Hematopoietic multipotent progenitor cell treated with erythropoietin and hydrocortisone succinate and interleukin-3 and kit ligand, for 17 days (in vitro differentiated cells): ENCODE data around the gene PSMG4.
A peak's percentile ranks its signal among the peaks of the same experiment; 100 is the strongest.

Experiments used
- DNase-seq: peaks from one replicate; pipeline ENCODE4 v3.0.0-alpha.2; 2015; ENCODE audit warnings: low spot score

PSMG4 gene

GRCh38 chr6:3290149-3290930 lies 31.6 kb downstream of the PSMG4 start:
- DNase-seq, result no peak

- no peak for DNase-seq
Measured at GRCh38 chr6:3290931-3291211, 32.1 kb downstream of the PSMG4 start.

- DNase-seq, result no peak
Measured at GRCh38 chr6:3291346-3291745, 32.6 kb downstream of the PSMG4 start.

GRCh38 chr6:3291987-3292386 lies 33.2 kb downstream of the PSMG4 start:
- peak; percentile 54 for DNase-seq

- DNase-seq, result no peak
Measured at GRCh38 chr6:3292431-3293197, 33.9 kb downstream of the PSMG4 start.

GRCh38 chr6:3293271-3294155 lies 34.8 kb downstream of the PSMG4 start:
- no peak for DNase-seq

- DNase-seq, result no peak
Measured at GRCh38 chr6:3294396-3294795, 35.6 kb downstream of the PSMG4 start.

- no peak for DNase-seq
Measured at GRCh38 chr6:3294921-3295871, 36.4 kb downstream of the PSMG4 start.

GRCh38 chr6:3296078-3296477 lies 37.3 kb downstream of the PSMG4 start:
- DNase-seq, result no peak

- no peak for DNase-seq
Measured at GRCh38 chr6:3296537-3296936, 37.8 kb downstream of the PSMG4 start.

GRCh38 chr6:3297006-3297405 lies 38.3 kb downstream of the PSMG4 start:
- DNase-seq, result no peak

GRCh38 chr6:3297909-3298308 lies 39.2 kb downstream of the PSMG4 start:
- no peak for DNase-seq

GRCh38 chr6:3299221-3299620 lies 40.5 kb downstream of the PSMG4 start:
- DNase-seq, result no peak

- no peak for DNase-seq
Measured at GRCh38 chr6:3301506-3301905, 42.8 kb downstream of the PSMG4 start.

- no peak for DNase-seq
Measured at GRCh38 chr6:3303795-3304411, 45.2 kb downstream of the PSMG4 start.

- DNase-seq, result no peak
Measured at GRCh38 chr6:3304500-3305215, 45.9 kb downstream of the PSMG4 start.

- no peak for DNase-seq
Measured at GRCh38 chr6:3305216-3305565, 46.4 kb downstream of the PSMG4 start.

GRCh38 chr6:3305831-3306230 lies 47.1 kb downstream of the PSMG4 start:
- no peak for DNase-seq

- no peak for DNase-seq
Measured at GRCh38 chr6:3306848-3307247, 48.1 kb downstream of the PSMG4 start.

- DNase-seq, result no peak
Measured at GRCh38 chr6:3307436-3307835, 48.7 kb downstream of the PSMG4 start.

- no peak for DNase-seq
Measured at GRCh38 chr6:3308106-3308505, 49.4 kb downstream of the PSMG4 start.
